Astrocyte (in vitro differentiated cells and primary cell): ENCODE data around the gene KRT36. TPM values are rescaled to one million over a fixed set of nuclear protein-coding genes. Genes with fewer than 3 reads are reported as not detected.

Source experiments
- DNase-seq: peaks from one replicate; pipeline ENCODE4 v3.0.0-alpha.2; 2010; ENCODE audit warnings: low read depth
- FAIRE-seq: peaks from 2 replicates; lab custom pipeline; 2011; peaks lifted over from hg19 to GRCh38; lab: Jason Lieb, UNC
- H2AFZ ChIP-seq: 2 replicates; pipeline ENCODE4 v1.6.0; 2012; ENCODE audit warnings: low read depth, low read length, inconsistent platforms
- H3K27ac ChIP-seq: 2 replicates; pipeline ENCODE4 v1.5.1; 2011; ENCODE audit warnings: low read depth, low read length, inconsistent platforms
- H3K27me3 ChIP-seq: 2 replicates; pipeline ENCODE4 v1.6.0; 2011; ENCODE audit warnings: low read length, inconsistent platforms; ENCODE audit not compliant: insufficient read depth
- H3K36me3 ChIP-seq: 2 replicates; pipeline ENCODE4 v1.5.1; 2011; ENCODE audit warnings: low read length, inconsistent platforms; ENCODE audit not compliant: insufficient read depth
- H3K4me1 ChIP-seq: 2 replicates; pipeline ENCODE4 v1.5.1; 2011; ENCODE audit warnings: low read length, inconsistent platforms; ENCODE audit not compliant: insufficient read depth
- H3K4me2 ChIP-seq: 2 replicates; pipeline ENCODE4 v1.6.0; 2012; ENCODE audit warnings: low read length, inconsistent platforms
- H3K4me3 ChIP-seq: 2 replicates; pipeline ENCODE4 v1.5.1; 2011; ENCODE audit warnings: low read depth, mild to moderate bottlenecking, low read length, inconsistent platforms; ENCODE audit not compliant: insufficient read depth
- H3K79me2 ChIP-seq: 2 replicates; pipeline ENCODE4 v1.6.0; 2012; ENCODE audit warnings: mild to moderate bottlenecking, low read length, inconsistent platforms; ENCODE audit not compliant: insufficient read depth
- H3K9ac ChIP-seq: 2 replicates; pipeline ENCODE4 v1.6.0; 2012; ENCODE audit warnings: mild to moderate bottlenecking, low read length, inconsistent platforms
- H3K9me3 ChIP-seq: 2 replicates; pipeline ENCODE4 v1.5.1; 2012; ENCODE audit warnings: low read depth, mild to moderate bottlenecking, low read length, inconsistent platforms; ENCODE audit not compliant: insufficient read depth
- H4K20me1 ChIP-seq: 2 replicates; pipeline ENCODE4 v1.6.0; 2012; ENCODE audit warnings: low read length, inconsistent platforms; ENCODE audit not compliant: insufficient read depth
- H3K27ac Mint-ChIP-seq: one replicate; pipeline ENCODE4 v1.8.0; 2021; ENCODE audit warnings: mild to moderate bottlenecking, mixed read lengths; ENCODE audit not compliant: unreplicated experiment
- H3K27me3 Mint-ChIP-seq: one replicate; pipeline ENCODE4 v1.8.0; 2021; ENCODE audit warnings: low read depth, mixed read lengths; ENCODE audit not compliant: unreplicated experiment
- H3K36me3 Mint-ChIP-seq: one replicate; pipeline ENCODE4 v1.8.0; 2021; ENCODE audit warnings: low read depth, mixed read lengths; ENCODE audit not compliant: unreplicated experiment
- H3K4me1 Mint-ChIP-seq: one replicate; pipeline ENCODE4 v1.8.0; 2021; ENCODE audit warnings: low read depth, mixed read lengths; ENCODE audit not compliant: unreplicated experiment
- H3K4me3 Mint-ChIP-seq: one replicate; pipeline ENCODE4 v1.8.0; 2021; ENCODE audit warnings: mild to moderate bottlenecking, moderate library complexity, mixed read lengths; ENCODE audit not compliant: unreplicated experiment
- H3K9me3 Mint-ChIP-seq: one replicate; pipeline ENCODE4 v1.8.0; 2021; ENCODE audit warnings: mild to moderate bottlenecking, mixed read lengths; ENCODE audit not compliant: unreplicated experiment
- CTCF ChIP-seq: IDR thresholded peaks from 2 replicates; pipeline ENCODE4 v1.5.1; 2011; ENCODE audit warnings: low read depth, mild to moderate bottlenecking, inconsistent platforms, low read length, moderate library complexity; ENCODE audit not compliant: insufficient read depth
- EZH2 ChIP-seq: IDR thresholded peaks from 2 replicates; pipeline ENCODE4 v1.6.1; 2012; ENCODE audit warnings: mild to moderate bottlenecking, low read length, inconsistent platforms; ENCODE audit not compliant: insufficient read depth
- total RNA-seq: library from RNA; stranded (reverse); gene quantifications from 2 replicates; pipeline ENCODE4 v1.2.1, GENCODE V29; 2021

Gene KRT36
- total RNA-seq, 1 donor from 2014 or later, result not detected

GRCh38 chr17:41535764-41536481, 46.2 kb upstream of the KRT36 start:
- Histone ChIP-seq H3K4me1 (peaks cover 13% of the 10 kb centered on the region), H3K9me3 (no peaks in the 10 kb centered on the region), H3K4me3 (no peak overlapping the region), H2AFZ (no peak overlapping the region), H3K9ac (no peak overlapping the region), H4K20me1 (no peaks in the 10 kb centered on the region), H3K27me3 (no peaks in the 10 kb centered on the region), H3K36me3 (no peaks in the 10 kb centered on the region), H3K4me2 (no peak overlapping the region), H3K27ac (no peak overlapping the region), H3K79me2 (no peaks in the 10 kb centered on the region)
- H3K9me3 Mint-ChIP-seq, result no peaks in the 10 kb centered on the region
- peaks cover 14% of the 10 kb centered on the region for H3K27me3 Mint-ChIP-seq
- H3K4me1 Mint-ChIP-seq, result peaks cover 19% of the 10 kb centered on the region
- no peak overlapping the region for H3K27ac Mint-ChIP-seq
- no peak for FAIRE-seq
- TF ChIP-seq EZH2 (no peak), CTCF (no peak)
- no peak for DNase-seq
- H3K4me3 Mint-ChIP-seq, result no peak overlapping the region
- H3K36me3 Mint-ChIP-seq, result peaks cover 2% of the 10 kb centered on the region

- Histone ChIP-seq H3K27ac (no peak overlapping the region), H3K9ac (no peak overlapping the region), H4K20me1 (no peaks in the 10 kb centered on the region), H3K4me3 (no peak overlapping the region), H3K36me3 (no peaks in the 10 kb centered on the region), H3K9me3 (no peaks in the 10 kb centered on the region), H3K79me2 (no peaks in the 10 kb centered on the region), H3K4me2 (no peak overlapping the region), H2AFZ (no peak overlapping the region), H3K27me3 (no peaks in the 10 kb centered on the region), H3K4me1 (peaks cover 22% of the 10 kb centered on the region)
- Mint-ChIP-seq H3K36me3 (peaks cover 2% of the 10 kb centered on the region), H3K4me3 (no peak overlapping the region), H3K4me1 (peaks cover 22% of the 10 kb centered on the region), H3K27ac (no peak overlapping the region), H3K27me3 (peaks cover 14% of the 10 kb centered on the region), H3K9me3 (no peaks in the 10 kb centered on the region)
- TF ChIP-seq EZH2, result no peak
- TF ChIP-seq CTCF, result no peak
- DNase-seq, result no peak
- no peak for FAIRE-seq
These were observed 45.3 kb upstream of the KRT36 start for GRCh38 chr17:41534899-41535546.

- no peaks in the 10 kb centered on the region for H3K79me2 ChIP-seq
- H3K9ac ChIP-seq, result no peak overlapping the region
- DNase-seq, result no peak
- H3K4me1 ChIP-seq, result peaks cover 26% of the 10 kb centered on the region
- no peaks in the 10 kb centered on the region for H3K27me3 ChIP-seq
- H3K9me3 Mint-ChIP-seq, result no peaks in the 10 kb centered on the region
- H3K9me3 ChIP-seq, result no peaks in the 10 kb centered on the region
- H3K4me1 Mint-ChIP-seq, result peaks cover 24% of the 10 kb centered on the region
- H3K36me3 ChIP-seq, result no peaks in the 10 kb centered on the region
- peaks cover 17% of the 10 kb centered on the region for H3K27me3 Mint-ChIP-seq
- no peak overlapping the region for H3K4me2 ChIP-seq
- no peaks in the 10 kb centered on the region for H4K20me1 ChIP-seq
- no peak overlapping the region for H3K27ac Mint-ChIP-seq
- no peak for FAIRE-seq
- no peak overlapping the region for H3K4me3 Mint-ChIP-seq
- TF ChIP-seq CTCF (no peak), EZH2 (no peak)
- no peak overlapping the region for H3K27ac ChIP-seq
- H3K36me3 Mint-ChIP-seq, result peaks cover 2% of the 10 kb centered on the region
- H3K4me3 ChIP-seq, result no peak overlapping the region
- H2AFZ ChIP-seq, result no peak overlapping the region
These were observed 43.9 kb upstream of the KRT36 start for GRCh38 chr17:41533613-41534012.
